Heart left ventricle (tissue), 16 donors: Measurements from ENCODE around the gene SAPCD1. TPM values are rescaled to one million over a fixed set of nuclear protein-coding genes. Genes with fewer than 3 reads are reported as not detected.

Source experiments
- ATAC-seq, 4 donors: fragments of 200-7000 bp; cut with Tn5 transposase; one replicate each; pipeline ENCODE4 v1.9.1; 2020 to 2022; ENCODE audit warnings: moderate library complexity in 4 of 4, mild to moderate bottlenecking in 3 of 4, moderate number of reproducible peaks in 1 of 4
- DNase-seq, 5 donors: peaks; one replicate each; pipeline ENCODE4 v3.0.0-alpha.2; 2020
- H3K27ac ChIP-seq, 12 donors: fragments of 200-600 bp; sonication (generic) in 4 of 12; one replicate each; pipeline versions ENCODE4 v1.5.0 to v1.8.0; 2016 to 2022; ENCODE audit warnings: mild to moderate bottlenecking in 2 of 12
- H3K27me3 ChIP-seq, 9 donors: fragments of 200-600 bp; sonication (generic) in 2 of 9; one replicate each; pipeline versions ENCODE4 v1.5.1 to v1.8.0; 2016 to 2022; ENCODE audit warnings: mild to moderate bottlenecking in 3 of 9
- H3K36me3 ChIP-seq, 9 donors: fragments of 200-600 bp; sonication (generic) in 2 of 9; one replicate each; pipeline versions ENCODE4 v1.5.0 to v1.8.0; 2018 to 2022; ENCODE audit warnings: mild to moderate bottlenecking in 2 of 9
- H3K4me1 ChIP-seq, 12 donors: fragments of 200-600 bp; sonication (generic) in 4 of 12; one replicate each; pipeline versions ENCODE4 v1.5.0 to v1.8.0; 2016 to 2022; ENCODE audit warnings: mild to moderate bottlenecking in 3 of 12
- H3K4me3 ChIP-seq, 12 donors: fragments of 200-600 bp; sonication (generic) in 4 of 12; one replicate each; pipeline versions ENCODE4 v1.5.0 to v1.8.0; 2017 to 2022; ENCODE audit warnings: mild to moderate bottlenecking in 9 of 12, moderate library complexity in 4 of 12
- H3K9me3 ChIP-seq, 12 donors: fragments of 200-600 bp; sonication (generic) in 4 of 12; one replicate each; pipeline versions ENCODE4 v1.5.0 to v1.8.0; 2016 to 2022; ENCODE audit warnings: mild to moderate bottlenecking in 1 of 12
- POLR2A ChIP-seq, 2 donors: fragments of 450-650 bp; IDR thresholded peaks; one replicate each; pipeline ENCODE4 v1.6.1; 2017; ENCODE audit warnings: antibody characterized with exemption in 2 of 2, mild to moderate bottlenecking in 2 of 2, moderate library complexity in 2 of 2
- WGBS, 4 donors: extraction: QIAGEN DNeasy Blood & Tissue Kit in 2 of 4; methylation state at CpG; one replicate each; pipeline versions ENCODE4 v1.1.5 to v1.1.7; 2013 to 2018; 5-methylcytosine and 5-hydroxymethylcytosine counted together
- intact Hi-C, 10 donors: fragments of 100-400 bp; cut with DNase I; formaldehyde crosslinking; loops; one replicate each; pipeline versions ENCODE4 v1.11.1 to v1.14.2; 2022
- polyA plus RNA-seq, 2 donors: library from polyadenylated mRNA; stranded (reverse); fragments of 200-250 nt; gene quantifications; one replicate each; pipeline ENCODE4 v1.2.3, GENCODE V29; 2013
- total RNA-seq, 9 donors: library from RNA; depleted of rRNA in 2 of 9; stranded (reverse); fragments of >200 nt in 2 of 9; fragmentation: NEBNext Ultra II Directional in 3 of 9; extraction: Animal tissue kit (Norgen Biotek cat#: 25700) in 3 of 9; gene quantifications; one replicate each; pipeline versions ENCODE4 v1.1.0 to v1.2.4, GENCODE V29; 2016 to 2023
- TF ChIP-seq, protein P1 (sequence below), 12 donors: fragments of 200-600 bp; sonication (generic) in 4 of 12; IDR thresholded peaks; one replicate each; pipeline versions ENCODE4 v1.5.0 to v1.8.0; 2018 to 2022; ENCODE audit warnings: antibody characterized with exemption in 12 of 12, mild to moderate bottlenecking in 5 of 12
- donor health status: ischemic (EF 13 %, LVEDD 7.1; RV severe dilation, severe dysfunction).
- donor health status: healthy with polysubstance abuse.
- donor health status: DM: no; HTN: yes; CAD: no.
- donor health status: DM: no; HTN: no; CAD: no.
- donor health status: ischemic (EF 25% LVEDD 6.9; RV normal size, moderate dysfunction).
- donor health status: ischemic (EF 25% LVEDD 5.7; RV mildly dilated, moderate dysfunction).
- donor health status: healthy.
- donor health status: DM: yes; HTN: yes; CAD: no.
- donor health status: ischemic (EF 35%, LVEDD 5.7; RV mildly dilated, moderate dysfunction).
- donor health status: nonischemic (EF 11% LVEDD 7.7; RV severe dilation, severe dysfunction).
- donor health status: DM: yes; HTN: yes; CAD: no.
- donor health status: PGD.
- donor health status: ischemic (EF 29% LVEDD 5.4; RV normal size, mild dysfunction).
- donor health status: nonischemic (EF 23%, LVEDD 6.1; RV moderate dilation, normal function).

SAPCD1 gene
- total and polyA plus RNA-seq, 11 donors, result 0.35 to 1.5 (median 0.73) TPM; not detected in 6

DNA sequence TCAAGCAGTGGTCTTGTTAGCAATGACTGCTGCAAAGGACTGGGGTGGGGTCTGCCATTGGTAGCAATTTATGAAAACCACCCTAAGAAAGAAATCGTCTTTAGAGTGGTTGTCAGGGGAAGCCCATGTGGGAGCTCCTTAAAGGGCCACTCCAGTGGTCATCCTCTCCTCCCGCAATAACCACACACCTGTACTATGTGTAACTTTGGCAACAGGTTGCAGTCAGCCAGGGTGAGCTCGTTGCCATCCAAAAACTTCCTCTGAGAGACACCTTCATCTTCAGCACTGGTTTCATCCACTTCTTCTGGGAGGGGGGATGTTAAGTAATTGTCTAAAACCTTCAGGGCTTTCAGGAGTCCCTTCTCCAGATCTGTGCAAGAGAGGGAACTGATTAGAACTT is 30.4 kb upstream of the SAPCD1 start:
- H3K27me3 ChIP-seq, result no peaks in the 10 kb centered on the region
- peaks cover 5 to 76% (median 39%) of the 10 kb centered on the region in 12 donors for H3K4me1 ChIP-seq
- ATAC-seq (no peak), DNase-seq (no peak)
- no peak for TF ChIP-seq POLR2A (IDR thresholded peaks at IDR 0.05)
- TF ChIP-seq, protein P1, sequence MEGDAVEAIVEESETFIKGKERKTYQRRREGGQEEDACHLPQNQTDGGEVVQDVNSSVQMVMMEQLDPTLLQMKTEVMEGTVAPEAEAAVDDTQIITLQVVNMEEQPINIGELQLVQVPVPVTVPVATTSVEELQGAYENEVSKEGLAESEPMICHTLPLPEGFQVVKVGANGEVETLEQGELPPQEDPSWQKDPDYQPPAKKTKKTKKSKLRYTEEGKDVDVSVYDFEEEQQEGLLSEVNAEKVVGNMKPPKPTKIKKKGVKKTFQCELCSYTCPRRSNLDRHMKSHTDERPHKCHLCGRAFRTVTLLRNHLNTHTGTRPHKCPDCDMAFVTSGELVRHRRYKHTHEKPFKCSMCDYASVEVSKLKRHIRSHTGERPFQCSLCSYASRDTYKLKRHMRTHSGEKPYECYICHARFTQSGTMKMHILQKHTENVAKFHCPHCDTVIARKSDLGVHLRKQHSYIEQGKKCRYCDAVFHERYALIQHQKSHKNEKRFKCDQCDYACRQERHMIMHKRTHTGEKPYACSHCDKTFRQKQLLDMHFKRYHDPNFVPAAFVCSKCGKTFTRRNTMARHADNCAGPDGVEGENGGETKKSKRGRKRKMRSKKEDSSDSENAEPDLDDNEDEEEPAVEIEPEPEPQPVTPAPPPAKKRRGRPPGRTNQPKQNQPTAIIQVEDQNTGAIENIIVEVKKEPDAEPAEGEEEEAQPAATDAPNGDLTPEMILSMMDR (IDR thresholded peaks at IDR 0.05), result no peak
- intact Hi-C loops, result loop anchor here in 5 of 10 donors (5.0 to 10.0 kb wide), 6 partner anchors 35 to 103 kb away; partner anchors contain the start of gene VARS1 (in 1 of the 5)
- WGBS, 4 donors, result 56 to 72% (median 64%) methylated on average over 3 of the region's 3 CpGs
- H3K9me3 ChIP-seq, result no peaks in the 10 kb centered on the region
- H3K27ac ChIP-seq, result peak overlapping the region in 6 of 12 donors; percentile 16 to 99 (median 67)
- peak overlapping the region in 2 of 12 donors; percentile 4 to 9 for H3K4me3 ChIP-seq
- H3K36me3 ChIP-seq, result peaks cover 3 to 60% (median 49%) of the 10 kb centered on the region in 9 donors

DNA sequence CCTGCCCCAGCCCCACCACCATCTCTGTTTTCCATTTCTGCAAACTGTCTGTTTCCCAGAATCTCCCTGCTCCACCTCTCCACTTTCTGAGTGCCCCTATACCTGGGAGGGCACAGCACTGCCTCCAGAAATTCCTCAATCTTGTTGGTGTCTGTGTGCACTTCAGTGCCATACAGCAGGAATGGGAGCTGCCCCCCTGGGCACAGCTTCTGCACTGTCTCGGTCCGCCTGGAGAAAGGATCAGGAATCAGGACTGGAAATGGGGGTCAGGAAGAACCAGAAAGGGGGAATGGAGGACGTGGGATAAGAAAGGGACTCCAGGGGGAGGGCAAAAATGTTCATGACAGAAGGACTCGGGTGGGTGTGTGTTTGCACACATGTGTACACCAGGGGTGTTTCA is 28.7 kb upstream of the SAPCD1 start:
- intact Hi-C loops, result loop anchor here in 5 of 10 donors (5.0 to 10.0 kb wide), 6 partner anchors 34 to 101 kb away; partner anchors contain the start of gene VARS1 (in 1 of the 5)
- H3K4me3 ChIP-seq, result peak overlapping the region in 5 of 12 donors; percentile 65 to 91 (median 89)
- WGBS, 4 donors, result 76 to 83% (median 79%) methylated on average over 4 of the region's 4 CpGs

DNA sequence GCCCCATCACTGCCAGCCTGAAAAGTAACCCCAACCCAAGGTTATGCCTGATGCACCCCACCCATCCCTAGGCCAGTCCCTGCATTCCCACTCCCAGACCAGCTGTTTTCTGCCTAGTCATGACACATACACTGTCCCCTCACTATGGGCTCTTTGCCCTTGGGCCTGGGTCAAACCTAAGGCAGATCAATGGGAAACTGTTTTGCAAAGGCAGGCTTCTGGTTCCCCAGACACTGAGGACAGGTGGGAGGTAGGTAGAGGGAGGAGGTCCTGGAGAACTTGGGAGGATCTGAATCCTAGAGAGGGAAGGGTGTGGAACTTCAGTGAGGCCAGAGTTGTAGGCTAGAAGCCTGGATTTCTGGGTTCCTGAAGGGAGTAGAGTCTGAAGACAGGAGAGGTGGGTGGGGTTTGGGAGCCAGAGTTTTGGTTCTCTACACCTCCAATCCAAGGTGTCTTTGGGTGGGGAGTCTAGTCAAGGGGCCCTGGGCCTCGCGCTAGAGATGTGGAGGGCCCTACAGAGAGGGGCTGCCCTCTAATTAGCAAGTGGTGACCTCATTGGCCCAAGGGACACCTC is 28.1 kb upstream of the SAPCD1 start:
- Histone ChIP-seq H3K27me3 (no peaks in the 10 kb centered on the region), H3K36me3 (peaks cover 3 to 44% (median 37%) of the 10 kb centered on the region in 9 donors), H3K4me3 (peak overlapping the region; percentile 40 to 91 (median 78)), H3K4me1 (peaks cover 5 to 75% (median 44%) of the 10 kb centered on the region in 12 donors), H3K27ac (peak overlapping the region; percentile 66 to 99 (median 92)), H3K9me3 (no peaks in the 10 kb centered on the region)
- no peak for TF ChIP-seq POLR2A (IDR thresholded peaks at IDR 0.05)
- TF ChIP-seq, protein P1 (IDR thresholded peaks at IDR 0.05), result no peak
- WGBS, 4 donors, result 30 to 50% (median 43%) methylated on average over 2 of the region's 2 CpGs
- ATAC-seq (no peak), DNase-seq (no peak)
- intact Hi-C loops, result loop anchor here in 5 of 10 donors (5.0 to 10.0 kb wide), 6 partner anchors 33 to 100 kb away; partner anchors contain the start of gene VARS1 (in 1 of the 5)

More for the DNA sequence above, 28.7 kb upstream of the SAPCD1 start:
- Histone ChIP-seq H3K27me3 (no peaks in the 10 kb centered on the region), H3K27ac (peak overlapping the region in 11 of 12 donors; percentile 14 to 99 (median 92)), H3K36me3 (peaks cover 3 to 44% (median 37%) of the 10 kb centered on the region in 9 donors), H3K4me1 (peaks cover 5 to 76% (median 42%) of the 10 kb centered on the region in 12 donors), H3K9me3 (no peaks in the 10 kb centered on the region)
- ATAC-seq (no peak), DNase-seq (no peak)
- TF ChIP-seq, protein P1 (IDR thresholded peaks at IDR 0.05), result no peak
- TF ChIP-seq POLR2A (IDR thresholded peaks at IDR 0.05), result no peak

DNA sequence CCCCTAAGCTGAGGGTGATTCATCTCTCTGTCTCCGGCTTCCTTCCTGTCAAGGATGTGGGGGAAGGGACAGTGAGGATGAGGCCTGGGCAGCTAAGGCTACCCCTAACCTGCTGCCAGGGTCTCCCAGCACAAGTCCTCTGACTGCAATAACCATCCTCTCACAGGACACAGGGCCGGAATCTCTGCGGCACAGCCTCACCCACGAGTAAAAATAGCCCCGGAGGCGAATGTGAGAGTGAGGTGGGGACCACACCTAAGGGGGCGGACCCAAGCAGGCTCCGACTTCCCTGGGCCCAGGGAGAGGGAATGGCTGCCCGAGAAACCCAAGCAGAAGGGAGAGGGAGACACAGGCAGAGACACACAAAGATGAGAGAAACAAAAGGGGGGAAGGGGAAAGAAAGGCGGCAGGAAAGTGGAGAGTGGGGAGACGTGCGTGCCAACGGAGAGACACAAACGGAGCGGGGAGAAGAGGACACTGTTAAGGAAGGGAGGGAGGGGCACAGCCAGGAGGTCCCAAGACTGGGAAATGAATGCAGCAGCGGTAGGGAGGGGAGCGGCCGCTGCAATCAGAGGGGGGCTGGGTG is 27.5 kb upstream of the SAPCD1 start:
- WGBS, 4 donors, result 0 to 3% (median 1%) methylated on average over 18 of the region's 18 CpGs
- Histone ChIP-seq H3K4me1 (peaks cover 5 to 77% (median 47%) of the 10 kb centered on the region in 12 donors), H3K27me3 (no peaks in the 10 kb centered on the region), H3K4me3 (peak overlapping the region; percentile 40 to 91 (median 78)), H3K36me3 (peaks cover 3 to 44% (median 37%) of the 10 kb centered on the region in 9 donors), H3K9me3 (no peaks in the 10 kb centered on the region), H3K27ac (peak overlapping the region; percentile 66 to 99 (median 92))
- peak in 1 of 2 donors; percentile 53 for TF ChIP-seq POLR2A (IDR thresholded peaks at IDR 0.05)
- TF ChIP-seq, protein P1 (IDR thresholded peaks at IDR 0.05), result no peak
- peak; percentile 60 to 77 (median 73) for DNase-seq
- peak in 3 of 4 donors; percentile 35 to 50 (median 39) for ATAC-seq
- intact Hi-C loops, result loop anchor here in 7 of 10 donors (5.0 to 10.0 kb wide), 8 partner anchors 32 to 100 kb away; partner anchors contain the start of genes ABHD16A (in 1 of the 7), HSPA1B (in 1 of the 7) and VARS1 (in 1 of the 7)
